ENCODE results near the gene PDE11A.

- TF ChIP-seq CTCF (IDR thresholded peaks at IDR 0.05) (no peak), ZFX (IDR thresholded peaks at IDR 0.05; ENCODE audit: borderline replicate concordance) (no peak)
Measured at GRCh38 chr2:177693658-177694339, 378.8 kb downstream of the PDE11A start.
